Activated T-cell treated with anti-CD3 and anti-CD28 coated beads, Interleukin-2, amount 50 U/mL, for 24 hours (primary cell): ENCODE measurements around the gene RPH3AL.
"Not testable (repeated sequence)": the region's sequence is repeated elsewhere in the genome, so short reads cannot be mapped to it uniquely, and the experiment has no call there.

Source experiments
- DNase-seq: peaks from one replicate; pipeline ENCODE4 v3.0.0-alpha.2; 2020
- H3K27ac Mint-ChIP-seq: 2 replicates; pipeline ENCODE4 v1.8.0; 2020; ENCODE audit warnings: mild to moderate bottlenecking, mixed read lengths
- H3K27me3 Mint-ChIP-seq: 2 replicates; pipeline ENCODE4 v1.8.0; 2020; ENCODE audit warnings: mixed read lengths
- H3K36me3 Mint-ChIP-seq: 2 replicates; pipeline ENCODE4 v1.8.0; 2020; ENCODE audit warnings: low read depth, mixed read lengths
- H3K4me1 Mint-ChIP-seq: 2 replicates; pipeline ENCODE4 v1.8.0; 2020; ENCODE audit warnings: low read depth, mixed read lengths
- H3K4me3 Mint-ChIP-seq: 2 replicates; pipeline ENCODE4 v1.8.0; 2020; ENCODE audit warnings: mild to moderate bottlenecking, moderate library complexity, mixed read lengths
- H3K9me3 Mint-ChIP-seq: 2 replicates; pipeline ENCODE4 v1.8.0; 2020; ENCODE audit warnings: mixed read lengths

Gene RPH3AL

DNA sequence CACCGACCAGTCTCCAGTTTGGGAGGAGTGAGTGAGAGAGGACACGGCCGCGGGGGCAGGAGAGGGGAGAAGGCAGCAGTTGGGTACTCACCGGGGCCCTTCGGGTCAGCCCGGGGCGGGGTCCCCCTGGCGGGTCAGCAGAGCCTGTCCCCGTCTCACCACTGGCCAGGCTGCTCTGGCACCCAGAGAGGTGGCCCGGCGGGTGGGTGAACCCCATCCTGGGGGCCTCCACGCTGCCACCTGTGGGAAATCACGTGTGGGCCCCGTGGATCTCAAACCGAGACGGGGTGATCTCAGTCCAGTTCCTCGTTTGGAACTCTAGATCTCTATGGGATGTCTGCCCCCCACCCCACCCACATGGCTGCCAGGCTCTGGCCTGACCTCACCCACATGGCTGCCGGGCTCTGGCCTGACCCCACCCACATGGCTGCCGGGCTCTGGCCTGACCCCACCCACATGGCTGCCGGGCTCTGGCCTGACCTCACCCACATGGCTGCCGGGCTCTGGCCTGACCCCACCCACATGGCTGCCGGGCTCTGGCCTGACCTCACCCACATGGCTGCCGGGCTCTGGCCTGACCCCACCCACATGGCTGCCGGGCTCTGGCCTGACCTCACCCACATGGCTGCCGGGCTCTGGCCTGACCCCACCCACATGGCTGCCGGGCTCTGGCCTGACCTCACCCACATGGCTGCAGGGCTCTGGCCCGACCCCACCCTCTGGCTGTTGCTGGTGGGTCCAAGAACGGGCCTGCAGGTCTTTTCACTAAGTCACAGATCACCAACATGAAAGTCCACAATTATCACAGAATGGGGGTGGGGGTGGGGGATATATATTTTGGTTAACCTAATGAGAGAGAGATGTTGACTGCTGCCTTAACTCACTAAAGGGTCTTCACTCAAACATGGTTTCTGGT lies 136.8 kb downstream of the RPH3AL start:
- Mint-ChIP-seq H3K4me3 (peak overlapping the region; percentile 42), H3K27ac (peak overlapping the region; percentile 59)
- not testable (repeated sequence) for H3K36me3 Mint-ChIP-seq, H3K9me3 Mint-ChIP-seq, H3K27me3 Mint-ChIP-seq, H3K4me1 Mint-ChIP-seq
- peak; percentile 59 for DNase-seq

DNA sequence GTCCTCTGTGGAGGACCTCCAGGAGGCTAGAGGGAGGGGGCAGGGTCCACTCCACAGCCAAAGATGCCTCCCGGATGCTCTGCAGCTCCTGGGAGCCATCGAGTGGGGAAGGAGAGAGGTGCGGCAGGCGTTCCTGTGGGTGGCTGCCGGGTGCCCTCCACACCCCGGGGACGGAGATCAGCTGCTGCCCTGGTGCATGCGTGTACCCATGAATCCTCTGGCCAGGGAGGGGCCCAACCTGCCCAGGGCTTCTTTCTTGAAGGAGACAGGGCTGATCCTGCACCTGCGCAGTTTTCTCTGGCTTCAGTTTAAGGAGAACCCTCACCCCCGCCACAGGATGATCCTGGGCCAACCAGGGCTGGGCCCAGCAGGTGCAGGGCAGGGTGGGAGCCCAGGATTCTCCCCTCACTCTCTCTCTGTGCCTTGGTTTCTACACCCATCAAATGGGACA lies 137.7 kb downstream of the RPH3AL start:
- Mint-ChIP-seq H3K4me3 (peak overlapping the region; percentile 42), H3K36me3 (no peaks in the 10 kb centered on the region), H3K27ac (peak overlapping the region; percentile 50), H3K4me1 (peaks cover 5% of the 10 kb centered on the region), H3K9me3 (no peaks in the 10 kb centered on the region), H3K27me3 (no peaks in the 10 kb centered on the region)
- no peak for DNase-seq

DNA sequence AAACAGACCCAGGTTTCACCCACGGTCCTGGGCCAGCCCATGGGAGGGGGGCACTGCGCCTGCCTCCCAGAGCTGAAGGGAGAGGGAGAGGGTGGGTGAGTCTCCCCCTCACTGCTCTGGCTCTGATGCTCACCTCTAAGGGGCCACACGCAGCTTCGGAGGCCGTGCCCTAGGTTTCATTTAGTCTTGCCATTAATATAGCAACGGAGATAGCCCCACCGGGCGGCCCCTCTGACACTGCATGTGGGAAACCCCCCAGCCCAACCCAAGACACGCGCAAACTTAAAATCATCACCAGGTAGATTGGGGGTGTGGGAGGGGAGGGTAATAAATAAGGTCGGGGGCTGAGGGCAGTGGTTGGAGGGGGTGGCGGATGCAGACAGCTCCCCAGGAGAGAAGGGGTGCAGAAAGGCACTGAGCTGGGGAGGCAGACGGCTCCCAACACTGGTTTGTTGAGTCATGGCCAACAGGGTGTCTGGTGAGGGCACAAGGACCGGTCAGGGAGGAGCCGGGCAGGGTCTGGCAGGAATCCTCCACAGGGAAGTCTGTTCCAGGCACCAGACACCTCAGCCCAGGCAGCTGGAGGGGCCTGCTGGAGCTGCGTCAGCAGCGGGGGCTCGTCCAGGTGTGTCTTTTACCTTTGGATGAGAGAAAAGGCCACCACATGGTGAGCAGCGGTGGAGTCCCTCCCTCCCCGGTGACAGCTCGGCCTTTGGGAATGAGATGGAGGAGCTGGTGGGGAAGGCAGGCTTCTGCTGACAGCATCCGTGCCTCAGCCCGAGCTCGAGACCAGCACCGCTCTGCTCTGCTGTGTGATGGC lies 139.1 kb downstream of the RPH3AL start:
- DNase-seq = no peak
- Mint-ChIP-seq H3K9me3 (no peaks in the 10 kb centered on the region), H3K4me1 (peaks cover 5% of the 10 kb centered on the region), H3K27me3 (peaks cover 4% of the 10 kb centered on the region), H3K4me3 (no peak overlapping the region), H3K27ac (no peak overlapping the region), H3K36me3 (no peaks in the 10 kb centered on the region)

DNA sequence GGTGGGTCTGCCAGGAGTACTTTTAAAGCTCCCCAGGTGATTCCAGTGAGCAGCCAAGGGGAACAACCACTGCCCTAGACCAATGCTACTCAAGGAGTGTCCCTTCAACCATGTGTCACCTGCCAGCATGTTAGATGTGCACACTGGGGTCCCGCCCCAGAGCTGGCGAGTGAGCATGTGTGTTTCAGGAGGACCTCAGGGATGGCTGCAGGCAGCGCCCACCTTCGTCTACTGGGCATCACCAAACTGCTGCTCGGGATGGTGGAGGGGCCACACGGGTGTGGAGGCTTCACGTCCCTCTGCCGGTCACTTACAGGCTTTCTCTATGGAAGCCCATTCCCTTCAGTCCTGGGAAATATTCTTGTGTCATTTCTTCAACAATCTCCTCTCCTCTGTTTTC lies 142.2 kb downstream of the RPH3AL start:
- Mint-ChIP-seq H3K4me1 (no peaks in the 10 kb centered on the region), H3K9me3 (no peaks in the 10 kb centered on the region), H3K27me3 (peaks cover 13% of the 10 kb centered on the region), H3K36me3 (no peaks in the 10 kb centered on the region), H3K27ac (no peak overlapping the region), H3K4me3 (no peak overlapping the region)
- no peak for DNase-seq

DNA sequence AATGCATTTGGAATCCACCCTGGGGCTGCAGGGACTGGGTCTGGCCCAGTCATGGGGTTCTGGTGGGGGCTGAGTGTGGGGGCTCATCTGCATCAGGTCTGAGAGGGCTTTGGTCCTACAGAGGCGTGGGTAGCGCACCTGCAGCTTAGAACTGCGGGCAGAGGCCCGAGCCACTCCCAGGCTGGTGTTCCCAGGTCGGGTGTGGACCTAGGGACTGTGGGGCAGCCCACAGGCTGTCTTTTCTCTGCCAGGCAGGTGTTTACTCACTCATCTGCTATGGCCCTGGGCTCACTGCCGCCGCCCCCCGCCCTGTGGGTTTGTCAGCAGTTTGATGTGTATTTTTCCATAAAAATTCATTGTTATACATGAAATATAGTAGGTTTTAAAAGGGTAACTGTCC lies 144.2 kb downstream of the RPH3AL start:
- DNase-seq = no peak
- no peak overlapping the region for H3K4me3 Mint-ChIP-seq
- no peaks in the 10 kb centered on the region for H3K36me3 Mint-ChIP-seq
- H3K27ac Mint-ChIP-seq = no peak overlapping the region
- no peaks in the 10 kb centered on the region for H3K4me1 Mint-ChIP-seq
- no peaks in the 10 kb centered on the region for H3K9me3 Mint-ChIP-seq
- peaks cover 18% of the 10 kb centered on the region for H3K27me3 Mint-ChIP-seq

DNA sequence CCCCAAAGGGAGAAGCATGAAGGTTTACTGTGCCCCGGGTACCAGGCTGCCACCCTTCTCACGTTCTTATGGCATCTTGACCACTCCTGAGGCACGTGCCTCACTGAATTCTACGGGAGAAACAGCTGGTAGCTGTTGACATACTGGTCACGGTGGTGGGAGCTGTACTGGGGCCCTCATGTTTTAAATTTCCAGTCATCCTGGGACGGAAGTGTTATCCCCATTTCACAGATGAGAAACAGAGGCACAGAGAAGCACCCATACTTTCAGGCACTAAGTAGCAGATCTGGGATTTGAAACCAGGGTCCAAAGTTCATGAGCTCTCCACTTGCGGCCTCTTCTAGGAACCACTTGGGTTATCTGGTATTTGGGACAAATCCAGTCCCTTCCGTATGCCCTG lies 144.8 kb downstream of the RPH3AL start:
- Mint-ChIP-seq H3K27ac (no peak overlapping the region), H3K27me3 (peaks cover 19% of the 10 kb centered on the region)

DNA sequence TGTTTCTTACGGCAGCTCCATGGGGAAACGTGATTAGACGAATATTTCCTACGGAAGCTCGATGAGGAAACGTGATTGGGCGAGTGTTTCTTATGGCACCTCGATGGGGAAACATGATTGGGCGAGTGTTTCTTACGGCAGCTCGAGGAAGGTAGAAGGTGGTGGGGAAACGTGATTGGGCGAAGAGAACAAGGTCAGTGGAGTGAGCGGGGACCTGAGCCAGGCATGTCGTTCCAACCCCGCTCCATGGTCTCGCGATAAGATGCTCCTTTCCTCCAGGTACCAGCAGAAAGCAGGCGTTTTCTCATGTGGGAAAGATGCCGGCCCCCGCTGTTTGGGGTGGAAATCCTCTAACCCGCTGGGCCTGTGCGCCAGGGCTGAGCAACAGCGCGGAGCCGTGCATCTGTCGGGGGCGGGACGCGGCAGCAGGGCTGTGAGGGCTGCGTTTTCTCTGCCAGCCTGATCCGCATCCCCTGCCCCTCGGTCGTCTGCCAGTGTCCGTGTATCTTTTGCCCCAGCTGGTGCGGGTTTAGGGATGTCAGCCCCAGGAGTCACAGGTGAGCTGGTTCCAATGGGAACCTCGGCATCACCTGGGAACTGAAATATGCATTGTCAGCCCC lies 145.6 kb downstream of the RPH3AL start:
- Mint-ChIP-seq H3K4me3 (no peak overlapping the region), H3K4me1 (no peaks in the 10 kb centered on the region), H3K36me3 (no peaks in the 10 kb centered on the region), H3K9me3 (no peaks in the 10 kb centered on the region), H3K27ac (no peak overlapping the region), H3K27me3 (peaks cover 19% of the 10 kb centered on the region)
- DNase-seq = no peak

More for the DNA sequence above, 144.8 kb downstream of the RPH3AL start:
- Mint-ChIP-seq H3K4me1 (no peaks in the 10 kb centered on the region), H3K4me3 (no peak overlapping the region), H3K36me3 (no peaks in the 10 kb centered on the region), H3K9me3 (no peaks in the 10 kb centered on the region)
- DNase-seq = no peak

DNA sequence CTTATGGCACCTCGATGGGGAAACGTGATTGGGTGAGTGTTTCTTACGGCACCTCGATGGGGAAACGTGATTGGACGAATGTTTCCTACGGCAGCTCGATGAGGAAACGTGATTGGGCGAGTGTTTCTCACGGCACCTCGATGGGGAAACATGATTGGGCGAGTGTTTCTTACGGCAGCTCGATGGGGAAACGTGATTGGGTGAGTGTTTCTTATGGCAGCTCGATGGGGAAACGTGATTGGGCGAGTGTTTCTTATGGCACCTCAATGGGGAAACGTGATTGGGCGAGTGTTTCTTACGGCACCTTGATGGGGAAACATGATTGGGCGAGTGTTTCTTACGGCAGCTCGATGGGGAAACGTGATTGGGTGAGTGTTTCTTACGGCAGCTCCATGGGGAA lies 146.1 kb downstream of the RPH3AL start:
- H3K4me3 Mint-ChIP-seq, DNase-seq, H3K9me3 Mint-ChIP-seq, H3K4me1 Mint-ChIP-seq, H3K36me3 Mint-ChIP-seq, H3K27ac Mint-ChIP-seq: not testable (repeated sequence)
- peaks cover 19% of the 10 kb centered on the region for H3K27me3 Mint-ChIP-seq

DNA sequence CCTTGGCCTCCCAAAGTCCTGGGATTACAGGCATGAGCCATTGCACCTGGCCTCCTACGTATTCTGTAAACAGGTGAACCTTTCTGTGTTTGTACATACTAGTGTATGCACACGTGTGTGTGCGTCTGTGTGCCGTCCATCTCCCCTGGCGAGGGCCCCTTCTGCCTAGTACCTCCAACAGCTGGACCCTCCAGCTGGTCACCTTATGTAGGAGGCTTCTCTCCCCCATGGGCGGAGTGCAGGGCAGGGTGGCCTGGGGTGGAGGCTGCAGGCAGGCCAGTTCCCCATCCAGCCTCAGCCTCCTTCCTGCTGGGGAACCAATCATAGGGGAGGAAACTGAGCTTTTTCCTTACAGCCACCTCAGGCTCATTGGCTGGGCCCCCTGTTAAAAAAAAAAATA lies 146.8 kb downstream of the RPH3AL start:
- no peaks in the 10 kb centered on the region for H3K9me3 Mint-ChIP-seq
- H3K36me3 Mint-ChIP-seq = no peaks in the 10 kb centered on the region
- H3K27ac Mint-ChIP-seq = no peak overlapping the region
- H3K4me1 Mint-ChIP-seq = no peaks in the 10 kb centered on the region
- H3K4me3 Mint-ChIP-seq = no peak overlapping the region
- H3K27me3 Mint-ChIP-seq = peaks cover 19% of the 10 kb centered on the region
- DNase-seq = no peak

DNA sequence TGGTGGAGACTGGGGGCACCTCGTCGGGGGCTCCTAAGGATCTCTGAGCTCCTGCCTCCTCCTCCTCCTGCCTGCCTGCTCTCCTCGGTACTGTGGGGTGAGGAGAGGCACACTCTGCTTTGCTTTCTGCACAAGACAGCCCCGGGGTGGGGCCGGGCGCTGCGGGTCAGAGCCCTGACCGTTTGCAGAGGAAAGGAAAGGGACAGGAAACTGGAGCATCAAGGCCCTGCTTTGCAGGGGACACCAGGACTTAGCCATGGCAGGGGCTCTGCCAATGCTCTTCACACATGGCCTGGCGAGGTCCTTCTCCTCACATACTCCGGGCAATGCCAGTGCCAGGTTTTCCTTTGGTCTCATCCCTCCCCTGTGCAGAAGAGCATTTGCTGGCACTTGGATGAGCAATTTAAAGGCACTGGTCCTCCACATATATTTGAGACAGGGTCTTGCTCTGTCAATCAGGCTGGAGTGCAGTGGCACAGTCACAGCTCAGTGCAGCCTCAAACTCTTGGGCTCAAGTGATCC lies 147.4 kb downstream of the RPH3AL start:
- Mint-ChIP-seq H3K36me3 (no peaks in the 10 kb centered on the region), H3K27me3 (peaks cover 23% of the 10 kb centered on the region), H3K9me3 (no peaks in the 10 kb centered on the region), H3K27ac (no peak overlapping the region), H3K4me1 (no peaks in the 10 kb centered on the region), H3K4me3 (no peak overlapping the region)
- no peak for DNase-seq

DNA sequence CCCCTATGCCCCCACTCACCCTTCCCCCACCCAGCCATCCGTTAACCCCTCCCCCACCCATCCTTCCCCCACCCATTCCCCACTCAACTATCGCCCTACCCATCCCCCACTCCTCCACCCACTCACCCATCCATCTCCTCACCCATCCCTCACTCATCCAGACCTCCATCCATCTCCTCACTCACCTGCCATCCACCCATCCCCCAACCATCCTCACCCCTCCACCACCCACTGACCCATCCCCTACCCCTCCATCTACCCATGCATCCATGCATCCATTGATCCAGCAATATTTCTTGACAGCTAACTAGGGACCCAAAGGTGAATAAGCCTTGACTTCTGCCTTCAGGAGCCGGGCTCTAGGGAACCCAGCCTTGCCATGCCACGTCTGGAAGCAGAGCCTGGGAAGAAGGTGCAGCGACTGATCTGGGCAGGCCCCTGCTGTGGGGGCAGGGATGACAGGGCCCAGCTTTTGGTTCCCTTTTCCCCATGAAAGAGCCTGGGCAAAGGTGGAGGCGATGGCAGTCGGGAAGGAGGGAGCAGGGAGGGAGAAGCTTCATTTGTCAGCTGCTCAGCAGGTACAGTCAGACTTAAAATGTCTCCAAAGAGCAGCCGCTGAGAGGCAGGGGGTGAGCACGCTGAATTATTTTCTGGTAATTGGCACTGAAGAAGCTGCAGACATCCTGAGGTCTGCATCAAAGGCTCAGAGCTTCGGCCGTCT lies 148.0 kb downstream of the RPH3AL start:
- Mint-ChIP-seq H3K27ac (no peak overlapping the region), H3K4me1 (no peaks in the 10 kb centered on the region), H3K9me3 (no peaks in the 10 kb centered on the region), H3K36me3 (no peaks in the 10 kb centered on the region), H3K27me3 (peaks cover 29% of the 10 kb centered on the region), H3K4me3 (no peak overlapping the region)
- no peak for DNase-seq

DNA sequence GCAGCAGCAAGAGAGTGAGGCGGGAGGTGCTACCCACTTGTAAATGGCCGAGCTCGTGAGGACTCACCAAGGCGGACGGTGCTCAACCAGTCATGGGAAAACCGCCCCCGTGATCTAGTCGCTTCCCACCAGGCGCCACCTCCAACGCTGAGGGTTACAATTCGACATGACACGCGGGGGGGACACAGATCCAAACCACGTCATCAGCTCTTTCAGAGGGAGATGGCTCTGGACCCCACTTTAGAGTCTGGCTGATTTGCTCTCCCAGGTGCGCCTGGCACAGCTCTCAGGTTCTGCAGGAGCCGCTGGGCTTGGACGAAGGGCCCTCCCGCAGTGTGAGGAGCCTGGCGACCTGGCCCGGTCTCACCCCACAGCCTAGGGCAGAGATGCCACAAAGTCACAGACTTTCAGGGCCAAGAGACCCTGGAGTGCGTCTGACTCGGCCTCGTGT lies 150.1 kb downstream of the RPH3AL start:
- Mint-ChIP-seq H3K36me3 (no peaks in the 10 kb centered on the region), H3K4me3 (no peak overlapping the region), H3K27me3 (peaks cover 35% of the 10 kb centered on the region), H3K9me3 (no peaks in the 10 kb centered on the region), H3K4me1 (no peaks in the 10 kb centered on the region), H3K27ac (no peak overlapping the region)
- no peak for DNase-seq

DNA sequence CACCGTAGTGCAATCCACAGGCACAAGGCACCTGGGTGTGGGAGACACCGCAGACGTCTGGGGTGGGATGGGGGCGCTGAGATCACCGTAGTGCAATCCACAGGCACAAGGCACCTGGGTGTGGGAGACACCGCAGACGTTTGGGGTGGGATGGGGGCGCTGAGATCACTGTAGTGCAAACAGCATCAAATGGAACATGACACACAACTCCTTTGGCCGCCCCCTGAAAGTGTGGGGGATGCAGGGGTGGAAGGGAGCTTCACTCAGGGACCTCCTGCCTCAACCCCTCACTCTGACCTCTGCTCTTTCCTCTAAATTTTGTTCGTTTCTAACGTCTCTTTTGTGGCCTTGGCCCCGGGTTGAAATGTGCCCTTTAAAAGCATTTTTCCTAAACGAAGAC lies 150.9 kb downstream of the RPH3AL start:
- not testable (repeated sequence) for H3K36me3 Mint-ChIP-seq, DNase-seq, H3K4me3 Mint-ChIP-seq, H3K9me3 Mint-ChIP-seq, H3K27ac Mint-ChIP-seq, H3K4me1 Mint-ChIP-seq
- H3K27me3 Mint-ChIP-seq = peaks cover 37% of the 10 kb centered on the region

DNA sequence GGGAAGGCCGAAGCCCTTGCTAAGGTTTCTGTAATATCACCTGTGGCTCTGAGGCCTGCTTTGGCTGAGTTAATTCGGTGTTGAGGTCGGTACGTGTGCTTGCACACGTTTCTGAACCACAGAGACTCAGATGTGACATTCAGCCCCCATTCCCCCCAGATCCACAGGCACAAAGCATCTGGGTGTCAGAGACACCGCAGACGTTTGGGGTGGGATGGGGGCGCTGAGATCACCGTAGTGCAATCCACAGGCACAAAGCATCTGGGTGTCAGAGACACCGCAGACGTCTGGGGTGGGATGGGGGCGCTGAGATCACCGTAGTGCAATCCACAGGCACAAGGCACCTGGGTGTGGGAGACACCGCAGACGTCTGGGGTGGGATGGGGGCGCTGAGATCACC lies 151.3 kb downstream of the RPH3AL start:
- H3K9me3 Mint-ChIP-seq, H3K36me3 Mint-ChIP-seq, H3K4me3 Mint-ChIP-seq, DNase-seq, H3K4me1 Mint-ChIP-seq, H3K27ac Mint-ChIP-seq: not testable (repeated sequence)
- H3K27me3 Mint-ChIP-seq = peaks cover 41% of the 10 kb centered on the region
